Measurements from ENCODE around the gene HBA2.
"Not testable (repeated sequence)": the region's sequence is repeated elsewhere in the genome, so short reads cannot be mapped to it uniquely, and the experiment has no call there.

Gene HBA2

DNA sequence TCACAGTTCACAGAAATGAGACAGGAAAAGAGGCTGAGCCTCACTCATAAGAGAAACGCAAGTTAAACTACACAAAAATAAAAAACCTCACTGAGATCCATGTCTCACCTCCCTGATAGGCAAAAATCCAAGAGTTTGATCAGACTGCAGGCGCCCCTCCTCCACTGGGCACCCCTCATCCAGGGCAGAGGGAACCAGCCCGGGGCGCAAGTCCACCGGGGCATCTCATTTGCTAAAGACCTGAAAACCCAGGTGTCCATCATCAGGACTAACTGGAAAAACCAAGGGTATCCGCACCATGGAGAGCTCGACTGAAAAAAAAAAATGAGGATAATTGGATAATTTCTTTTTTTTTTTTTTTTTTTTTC, 17.7 kb upstream of the HBA2 start:
- DNase-seq (ENCODE audit: low read depth) = no peak

DNA sequence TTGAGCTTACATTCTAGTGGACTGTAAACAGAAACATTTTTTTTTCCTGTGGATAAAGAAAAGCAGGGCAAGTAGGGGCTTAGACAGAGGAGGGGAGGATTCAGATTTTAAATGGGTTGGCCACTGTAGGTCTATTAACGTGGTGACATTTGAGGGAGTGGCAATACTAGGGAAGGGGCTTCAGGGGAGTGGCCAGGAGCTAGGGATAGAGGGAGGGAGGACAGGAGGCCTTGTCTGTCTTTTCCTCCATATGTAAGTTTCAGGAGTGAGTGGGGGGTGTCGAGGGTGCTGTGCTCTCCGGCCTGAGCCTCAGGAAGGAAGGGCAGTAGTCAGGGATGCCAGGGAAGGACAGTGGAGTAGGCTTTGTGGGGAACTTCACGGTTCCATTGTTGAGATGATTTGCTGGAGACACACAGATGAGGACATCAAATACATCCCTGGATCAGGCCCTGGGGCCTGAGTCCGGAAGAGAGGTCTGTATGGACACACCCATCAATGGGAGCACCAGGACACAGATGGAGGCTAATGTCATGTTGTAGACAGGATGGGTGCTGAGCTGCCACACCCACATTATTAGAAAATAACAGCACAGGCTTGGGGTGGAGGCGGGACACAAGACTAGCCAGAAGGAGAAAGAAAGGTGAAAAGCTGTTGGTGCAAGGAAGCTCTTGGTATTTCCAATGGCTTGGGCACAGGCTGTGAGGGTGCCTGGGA, 13.4 kb upstream of the HBA2 start:
- no peak for DNase-seq (ENCODE audit: low read depth)

DNA sequence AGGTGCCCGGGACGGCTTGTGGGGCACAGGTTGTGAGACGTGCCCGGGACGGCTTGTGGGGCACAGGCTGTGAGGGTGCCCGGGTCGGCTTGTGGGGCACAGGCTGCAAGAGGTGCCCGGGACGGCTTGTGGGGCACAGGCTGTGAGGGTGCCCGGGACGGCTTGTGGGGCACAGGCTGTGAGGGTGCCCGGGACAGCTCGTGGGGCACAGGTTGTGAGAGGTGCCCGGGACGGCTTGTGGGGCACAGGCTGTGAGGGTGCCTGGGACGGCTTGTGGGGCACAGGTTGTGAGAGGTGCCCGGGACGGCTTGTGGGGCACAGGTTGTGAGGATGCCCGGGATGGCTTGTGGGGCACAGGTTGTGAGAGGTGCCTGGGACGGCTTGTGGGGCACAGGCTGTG, 12.4 kb upstream of the HBA2 start:
- not testable (repeated sequence) for DNase-seq (ENCODE audit: low read depth)

DNA sequence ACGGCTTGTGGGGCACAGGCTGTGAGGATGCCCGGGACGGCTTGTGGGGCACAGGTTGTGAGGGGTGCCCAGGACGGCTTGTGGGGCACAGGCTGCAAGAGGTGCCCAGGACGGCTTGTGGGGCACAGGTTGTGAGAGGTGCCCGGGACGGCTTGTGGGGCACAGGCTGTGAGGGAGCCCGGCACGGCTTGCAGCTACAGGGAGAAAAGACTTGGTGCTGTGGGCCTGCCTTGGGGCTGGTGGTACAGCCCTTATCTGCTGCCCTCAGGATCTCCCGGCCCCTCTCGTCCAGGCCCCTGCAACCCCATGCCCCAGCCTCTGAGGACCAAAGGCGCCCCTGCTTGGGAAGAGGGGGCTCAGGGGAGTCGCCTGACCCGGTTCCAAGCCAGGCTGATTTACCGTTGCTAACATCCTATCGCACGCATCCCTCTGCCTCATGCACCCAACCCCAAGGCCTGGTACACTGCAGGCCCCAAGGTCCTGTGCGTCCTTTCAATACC, 11.9 kb upstream of the HBA2 start:
- no peak for DNase-seq (ENCODE audit: low read depth)

DNA sequence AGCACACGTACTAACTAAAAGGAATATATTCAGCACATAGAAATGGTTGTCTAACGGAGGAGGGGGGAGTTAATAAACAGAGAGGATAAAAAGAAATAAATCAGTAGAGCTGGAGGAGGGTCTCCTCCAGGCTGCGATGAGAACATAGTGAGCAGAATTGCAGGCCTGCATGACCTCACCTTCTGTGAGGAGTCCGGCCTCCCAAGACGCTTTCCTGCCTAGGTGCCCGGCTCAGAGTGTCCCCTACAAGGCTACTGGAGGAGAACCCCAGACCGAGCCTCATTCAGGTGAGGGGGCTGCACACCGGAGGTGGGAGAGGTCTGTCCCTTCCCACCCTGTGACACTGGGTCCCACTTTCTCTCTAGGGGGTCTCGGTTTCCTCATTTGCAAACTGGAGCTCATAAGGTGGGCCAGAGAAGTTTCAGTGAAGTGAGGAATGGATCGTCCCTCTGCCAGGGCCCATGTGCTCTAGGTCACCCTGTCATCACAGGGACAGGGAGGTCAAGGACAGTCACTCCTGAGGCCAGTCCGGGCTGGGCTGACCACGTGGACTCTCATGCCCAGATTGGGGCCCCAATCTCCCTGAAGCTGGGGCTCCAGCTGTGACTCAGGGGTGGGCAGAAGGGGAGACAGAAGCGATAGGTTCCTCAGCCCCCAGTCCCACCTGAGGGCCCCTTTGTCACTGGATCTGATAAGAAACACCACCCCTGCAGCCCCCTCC, 10.2 kb upstream of the HBA2 start:
- DNase-seq (ENCODE audit: low read depth) = no peak

DNA sequence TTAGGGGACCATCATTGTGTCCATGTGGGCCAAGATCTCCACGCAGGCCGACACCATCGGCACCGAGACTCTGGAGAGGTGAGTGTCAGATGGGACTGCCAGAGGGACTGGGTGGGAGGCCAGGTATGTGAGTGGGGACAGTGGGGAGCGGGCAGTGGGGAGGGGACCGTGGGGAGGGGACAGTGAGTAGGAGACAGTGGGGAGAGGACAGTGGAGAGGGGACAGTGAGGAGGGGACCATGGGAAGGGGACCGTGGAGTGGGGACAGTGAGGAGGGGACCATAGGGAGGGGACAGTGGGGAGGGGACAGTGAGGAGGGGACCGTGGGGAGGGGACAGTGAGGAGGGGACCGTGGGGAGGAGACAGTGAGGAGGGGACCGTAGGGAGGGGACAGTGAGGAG, 9.5 kb upstream of the HBA2 start:
- not testable (repeated sequence) for DNase-seq (ENCODE audit: low read depth)

DNA sequence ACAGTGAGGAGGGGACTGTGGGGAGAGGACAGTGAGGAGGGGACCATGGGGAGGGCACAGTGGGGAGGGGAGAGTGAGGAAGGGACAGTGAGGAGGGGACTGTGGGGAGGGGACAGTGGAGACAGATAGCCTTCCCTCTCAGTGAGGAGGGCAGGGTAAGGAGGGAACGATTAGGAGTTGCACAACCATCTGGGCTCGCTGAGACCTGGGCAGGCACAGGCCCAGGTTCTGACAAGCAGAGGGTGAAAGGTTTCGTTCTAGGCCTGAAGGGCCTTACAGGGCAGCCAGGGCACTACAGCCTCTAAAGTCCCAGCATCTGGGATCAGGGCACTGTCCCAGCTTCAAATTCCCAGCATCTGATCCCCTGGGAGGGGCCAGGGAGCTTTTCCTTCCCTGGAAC, 9.0 kb upstream of the HBA2 start:
- DNase-seq (ENCODE audit: low read depth) = not testable (repeated sequence)

DNA sequence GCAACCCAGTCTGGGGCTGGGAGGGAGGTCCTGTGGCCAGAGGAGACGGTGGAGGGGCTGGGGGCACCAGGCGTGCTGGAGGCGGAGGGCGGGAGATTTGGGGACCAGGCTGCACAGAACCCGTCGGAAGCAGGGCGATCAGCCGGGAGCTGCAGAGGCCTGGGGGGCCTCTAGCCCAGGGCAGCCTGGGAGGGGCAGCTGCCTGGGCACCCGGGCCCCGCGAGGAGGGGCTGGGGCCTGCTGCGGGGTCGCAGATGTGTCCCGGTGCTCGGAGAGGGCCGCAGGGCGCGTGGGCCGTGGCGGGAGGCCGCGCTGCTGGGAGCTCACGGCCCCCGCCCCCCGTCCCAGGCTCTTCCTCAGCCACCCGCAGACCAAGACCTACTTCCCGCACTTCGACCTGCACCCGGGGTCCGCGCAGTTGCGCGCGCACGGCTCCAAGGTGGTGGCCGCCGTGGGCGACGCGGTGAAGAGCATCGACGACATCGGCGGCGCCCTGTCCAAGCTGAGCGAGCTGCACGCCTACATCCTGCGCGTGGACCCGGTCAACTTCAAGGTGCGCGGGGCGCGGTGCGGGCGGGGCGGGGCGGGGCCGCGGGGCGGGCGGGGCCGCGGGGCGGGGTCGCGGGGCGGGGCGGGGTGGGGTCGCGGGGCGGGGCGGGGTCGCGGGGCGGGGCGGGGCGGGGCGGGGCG, 8.4 kb upstream of the HBA2 start:
- DNase-seq (ENCODE audit: low read depth) = not testable (repeated sequence)

DNA sequence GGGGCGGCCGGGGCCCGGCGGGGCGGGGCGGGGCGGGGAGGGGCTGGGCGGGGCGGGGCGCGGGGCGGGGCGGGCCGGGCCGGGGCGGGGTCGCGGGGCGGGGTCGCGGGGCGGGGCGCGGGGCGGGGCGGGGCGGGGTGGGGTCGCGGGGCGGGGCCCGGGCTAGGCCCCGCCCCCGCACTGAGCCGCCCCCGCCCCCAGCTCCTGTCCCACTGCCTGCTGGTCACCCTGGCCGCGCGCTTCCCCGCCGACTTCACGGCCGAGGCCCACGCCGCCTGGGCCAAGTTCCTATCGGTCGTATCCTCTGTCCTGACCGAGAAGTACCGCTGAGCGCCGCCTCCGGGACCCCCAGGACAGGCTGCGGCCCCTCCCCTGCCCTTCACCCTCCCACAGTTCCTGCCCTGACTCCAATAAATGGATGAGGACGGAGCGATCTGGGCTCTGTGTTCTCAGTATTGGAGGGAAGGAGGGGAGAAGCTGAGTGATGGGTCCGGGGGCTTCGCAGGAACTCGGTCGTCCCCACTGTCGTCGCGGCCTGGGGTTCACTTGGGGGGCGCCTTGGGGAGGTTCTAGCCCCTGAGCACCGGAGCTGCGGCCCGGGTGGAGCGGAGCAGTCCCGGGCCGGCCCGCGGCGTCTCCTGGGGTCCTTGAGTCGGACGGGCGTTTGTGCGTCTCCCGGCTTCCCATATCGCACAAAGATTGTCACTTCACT, 7.7 kb upstream of the HBA2 start:
- DNase-seq (ENCODE audit: low read depth) = no peak

DNA sequence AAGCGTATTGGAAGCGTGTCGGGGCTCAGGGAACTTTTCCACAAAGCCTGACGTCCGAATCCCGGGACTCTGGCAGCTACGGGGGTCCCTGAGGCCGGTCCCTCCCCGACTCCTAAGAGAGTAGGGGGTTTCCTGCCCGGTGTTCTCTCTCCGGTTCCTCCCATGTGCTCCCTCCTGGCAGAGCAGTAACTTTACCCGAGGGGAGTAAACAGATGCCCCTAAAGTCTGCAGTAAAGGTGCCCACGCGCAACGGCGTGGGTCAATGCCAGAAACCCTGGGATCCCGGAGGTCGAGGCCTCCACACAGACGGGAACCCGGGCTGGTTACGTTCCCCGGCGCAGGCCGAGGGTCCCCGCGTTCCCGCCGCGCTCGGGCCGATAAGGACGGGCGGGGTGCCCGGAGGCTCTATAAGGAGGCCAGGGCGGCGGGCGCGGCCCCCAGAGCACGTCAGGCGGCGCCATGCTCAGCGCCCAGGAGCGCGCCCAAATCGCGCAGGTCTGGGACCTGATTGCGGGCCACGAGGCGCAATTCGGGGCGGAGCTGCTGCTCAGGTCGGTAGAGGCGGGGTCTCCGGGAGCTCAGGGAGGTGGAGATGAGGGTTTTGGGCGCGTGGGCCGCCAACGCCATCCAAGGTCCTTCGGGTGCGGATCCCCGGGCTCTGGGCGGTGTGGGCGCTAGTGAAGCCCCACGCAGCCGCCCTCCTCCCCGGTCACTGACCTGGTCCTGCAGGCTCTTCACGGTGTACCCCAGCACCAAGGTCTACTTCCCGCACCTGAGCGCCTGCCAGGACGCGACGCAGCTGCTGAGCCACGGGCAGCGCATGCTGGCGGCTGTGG, 6.9 kb upstream of the HBA2 start, which contains the start of gene HBM:
HBM (plus strand) TSS at position 440 of the 836 bp plus-strand sequence; CDS start at position 460, 20 bp downstream.
- no peak for DNase-seq (ENCODE audit: low read depth)

DNA sequence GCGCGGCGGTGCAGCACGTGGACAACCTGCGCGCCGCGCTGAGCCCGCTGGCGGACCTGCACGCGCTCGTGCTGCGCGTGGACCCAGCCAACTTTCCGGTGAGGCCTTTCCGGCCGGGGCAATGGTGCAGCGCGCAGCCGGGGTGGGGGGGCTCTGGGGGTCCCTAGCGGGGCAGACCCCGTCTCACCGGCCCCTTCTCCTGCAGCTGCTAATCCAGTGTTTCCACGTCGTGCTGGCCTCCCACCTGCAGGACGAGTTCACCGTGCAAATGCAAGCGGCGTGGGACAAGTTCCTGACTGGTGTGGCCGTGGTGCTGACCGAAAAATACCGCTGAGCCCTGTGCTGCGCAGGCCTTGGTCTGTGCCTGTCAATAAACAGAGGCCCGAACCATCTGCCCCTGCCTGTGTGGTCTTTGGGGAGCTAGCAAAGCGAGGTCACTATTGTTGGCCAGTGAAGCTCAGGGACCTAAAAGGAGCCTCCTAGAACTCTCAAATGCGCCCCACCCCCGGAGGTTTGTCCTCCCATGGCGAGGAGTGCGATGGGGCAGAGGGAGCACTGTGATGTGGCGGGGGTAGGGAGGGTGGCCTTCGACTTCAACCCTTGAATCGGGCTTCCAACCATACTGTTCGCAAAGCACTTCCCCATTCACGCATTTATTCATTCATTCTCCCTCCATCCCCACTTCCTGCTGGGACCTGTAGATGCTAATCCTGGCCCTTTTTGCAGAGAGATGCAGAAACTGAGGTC, 6.1 kb upstream of the HBA2 start:
- no peak for DNase-seq (ENCODE audit: low read depth)

DNA sequence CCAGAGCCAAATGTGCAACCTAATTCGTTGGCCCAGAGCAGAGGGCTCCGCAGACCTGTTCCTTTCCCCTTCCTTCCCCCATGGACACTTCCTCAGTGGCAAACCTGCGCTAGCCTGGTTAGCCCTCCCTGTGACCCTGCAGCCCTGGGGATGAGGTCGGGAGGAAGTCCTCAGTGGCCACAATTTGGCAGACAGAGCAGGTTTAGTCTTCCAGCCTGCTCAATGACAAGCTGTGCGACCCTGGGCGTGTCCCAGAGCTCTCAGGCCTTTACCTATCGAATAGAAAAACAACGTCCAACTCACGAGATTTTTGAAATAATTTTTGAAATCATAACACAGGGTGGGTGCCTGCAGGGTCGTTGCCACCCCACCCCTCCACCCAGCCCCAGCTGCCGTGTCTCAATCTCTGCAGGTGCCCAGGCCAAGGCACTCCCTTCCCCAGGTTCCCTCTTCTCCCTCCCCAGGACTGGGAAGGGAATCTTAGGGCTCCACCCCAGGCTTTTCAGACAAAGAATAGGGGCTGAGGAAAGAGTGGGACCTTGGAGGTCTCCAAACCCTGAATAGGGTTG, 5.5 kb upstream of the HBA2 start:
- DNase-seq (ENCODE audit: low read depth) = no peak

DNA sequence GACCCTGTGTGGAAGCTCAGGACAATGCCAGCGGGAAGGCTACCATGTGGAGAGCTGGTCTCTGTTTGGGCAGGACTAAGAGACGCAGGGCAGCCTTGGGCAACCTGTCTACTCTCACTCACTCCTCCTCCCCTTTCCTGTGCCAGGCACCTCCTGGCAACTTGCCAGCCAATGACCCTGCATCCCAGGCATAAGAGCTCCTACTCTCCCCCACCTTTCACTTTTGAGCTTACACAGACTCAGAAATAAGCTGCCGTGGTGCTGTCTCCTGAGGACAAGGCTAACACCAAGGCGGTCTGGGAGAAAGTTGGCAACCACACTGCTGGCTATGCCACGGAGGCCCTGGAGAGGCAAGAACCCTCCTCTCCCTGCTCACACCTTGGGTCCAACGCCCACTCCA, 4.3 kb upstream of the HBA2 start:
- no peak for DNase-seq (ENCODE audit: low read depth)

DNA sequence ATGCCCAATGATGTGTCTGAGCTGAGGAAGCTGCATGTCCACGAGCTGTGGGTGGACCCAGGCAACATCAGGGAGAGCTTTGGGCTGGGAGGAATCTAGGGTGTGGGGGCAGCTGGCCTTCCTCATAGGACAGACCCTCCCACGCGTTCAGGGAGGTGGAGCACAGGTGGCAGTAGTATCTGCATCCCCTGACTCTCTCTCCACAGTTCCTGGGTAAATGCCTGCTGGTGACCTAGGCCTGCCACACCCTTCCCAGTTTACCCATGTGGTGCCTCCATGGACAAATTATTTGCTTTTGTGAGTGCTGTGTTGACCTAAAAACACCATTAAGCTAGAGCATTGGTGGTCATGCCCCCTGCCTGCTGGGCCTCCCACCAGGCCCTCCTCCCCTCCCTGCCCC, 3.7 kb upstream of the HBA2 start:
- DNase-seq (ENCODE audit: low read depth) = no peak

DNA sequence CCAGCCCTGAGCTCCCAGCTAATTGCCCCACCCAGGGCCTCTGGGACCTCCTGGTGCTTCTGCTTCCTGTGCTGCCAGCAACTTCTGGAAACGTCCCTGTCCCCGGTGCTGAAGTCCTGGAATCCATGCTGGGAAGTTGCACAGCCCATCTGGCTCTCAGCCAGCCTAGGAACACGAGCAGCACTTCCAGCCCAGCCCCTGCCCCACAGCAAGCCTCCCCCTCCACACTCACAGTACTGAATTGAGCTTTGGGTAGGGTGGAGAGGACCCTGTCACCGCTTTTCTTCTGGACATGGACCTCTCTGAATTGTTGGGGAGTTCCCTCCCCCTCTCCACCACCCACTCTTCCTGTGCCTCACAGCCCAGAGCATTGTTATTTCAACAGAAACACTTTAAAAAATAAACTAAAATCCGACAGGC, 2.6 kb upstream of the HBA2 start:
- DNase-seq (ENCODE audit: low read depth) = not testable (repeated sequence)

DNA sequence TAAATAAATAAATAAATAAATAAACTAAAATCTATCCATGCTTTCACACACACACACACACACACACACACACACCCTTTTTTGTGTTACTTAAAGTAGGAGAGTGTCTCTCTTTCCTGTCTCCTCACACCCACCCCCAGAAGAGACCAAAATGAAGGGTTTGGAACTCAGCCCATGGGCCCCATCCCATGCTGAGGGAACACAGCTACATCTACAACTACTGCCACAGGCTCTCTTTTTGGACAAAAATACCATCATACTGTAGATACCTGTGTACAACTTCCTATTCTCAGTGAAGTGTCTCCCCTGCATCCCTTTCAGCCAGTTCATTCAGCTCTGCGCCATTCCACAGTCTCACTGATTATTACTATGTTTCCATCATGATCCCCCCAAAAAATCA, 1.9 kb upstream of the HBA2 start:
- DNase-seq (ENCODE audit: low read depth) = no peak

DNA sequence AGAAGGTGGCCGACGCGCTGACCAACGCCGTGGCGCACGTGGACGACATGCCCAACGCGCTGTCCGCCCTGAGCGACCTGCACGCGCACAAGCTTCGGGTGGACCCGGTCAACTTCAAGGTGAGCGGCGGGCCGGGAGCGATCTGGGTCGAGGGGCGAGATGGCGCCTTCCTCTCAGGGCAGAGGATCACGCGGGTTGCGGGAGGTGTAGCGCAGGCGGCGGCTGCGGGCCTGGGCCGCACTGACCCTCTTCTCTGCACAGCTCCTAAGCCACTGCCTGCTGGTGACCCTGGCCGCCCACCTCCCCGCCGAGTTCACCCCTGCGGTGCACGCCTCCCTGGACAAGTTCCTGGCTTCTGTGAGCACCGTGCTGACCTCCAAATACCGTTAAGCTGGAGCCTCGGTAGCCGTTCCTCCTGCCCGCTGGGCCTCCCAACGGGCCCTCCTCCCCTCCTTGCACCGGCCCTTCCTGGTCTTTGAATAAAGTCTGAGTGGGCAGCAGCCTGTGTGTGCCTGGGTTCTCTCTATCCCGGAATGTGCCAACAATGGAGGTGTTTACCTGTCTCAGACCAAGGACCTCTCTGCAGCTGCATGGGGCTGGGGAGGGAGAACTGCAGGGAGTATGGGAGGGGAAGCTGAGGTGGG, 657 bp downstream of the HBA2 start:
- DNase-seq (ENCODE audit: low read depth) = not testable (repeated sequence)

DNA sequence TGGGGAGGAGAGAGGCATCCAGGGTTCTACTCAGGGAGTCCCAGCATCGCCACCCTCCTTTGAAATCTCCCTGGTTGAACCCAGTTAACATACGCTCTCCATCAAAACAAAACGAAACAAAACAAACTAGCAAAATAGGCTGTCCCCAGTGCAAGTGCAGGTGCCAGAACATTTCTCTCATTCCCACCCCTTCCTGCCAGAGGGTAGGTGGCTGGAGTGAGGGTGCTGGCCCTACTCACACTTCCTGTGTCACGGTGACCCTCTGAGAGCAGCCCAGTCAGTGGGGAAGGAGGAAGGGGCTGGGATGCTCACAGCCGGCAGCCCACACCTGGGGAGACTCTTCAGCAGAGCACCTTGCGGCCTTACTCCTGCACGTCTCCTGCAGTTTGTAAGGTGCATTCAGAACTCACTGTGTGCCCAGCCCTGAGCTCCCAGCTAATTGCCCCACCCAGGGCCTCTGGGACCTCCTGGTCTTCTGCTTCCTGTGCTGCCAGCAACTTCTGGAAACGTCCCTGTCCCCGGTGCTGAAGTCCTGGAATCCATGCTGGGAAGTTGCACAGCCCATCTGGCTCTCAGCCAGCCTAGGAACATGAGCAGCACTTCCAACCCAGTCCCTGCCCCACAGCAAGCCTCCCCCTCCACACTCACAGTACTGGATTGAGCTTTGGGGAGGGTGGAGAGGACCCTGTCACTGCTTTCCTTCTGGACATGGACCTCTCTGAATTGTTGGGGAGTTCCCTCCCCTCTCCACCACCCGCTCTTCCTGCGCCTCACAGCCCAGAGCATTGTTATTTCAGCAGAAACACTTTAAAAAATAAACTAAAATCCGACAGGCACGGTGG, 1.5 kb downstream of the HBA2 start:
- not testable (repeated sequence) for DNase-seq (ENCODE audit: low read depth)
